Lung (tissue), 12 donors: ENCODE measurements around the gene MKS1. TPM values are rescaled to one million over a fixed set of nuclear protein-coding genes. Genes with fewer than 3 reads are reported as not detected.

Experiments
- ATAC-seq: fragments of 200-7000 bp; cut with Tn5 transposase; one replicate; pipeline ENCODE4 v1.9.1; 2020; ENCODE audit warnings: moderate number of reproducible peaks; ENCODE audit not compliant: insufficient read depth, low FRiP score
- DNase-seq, 3 donors: peaks; one replicate each; pipeline ENCODE4 v3.0.0-alpha.2; 2013 to 2017
- H3K27ac ChIP-seq, 2 donors: one replicate each; pipeline ENCODE4 v1.5.1; 2013; ENCODE audit warnings: mild to moderate bottlenecking in 2 of 2, moderate library complexity in 2 of 2, control low read depth in 1 of 2, inconsistent platforms in 1 of 2, low read depth in 1 of 2, low read length in 1 of 2
- H3K27me3 ChIP-seq, 3 donors: one replicate each; pipeline ENCODE4 v1.5.1; 2013; ENCODE audit warnings: low read length in 2 of 3; ENCODE audit not compliant: control insufficient read depth in 3 of 3, insufficient read depth in 3 of 3
- H3K36me3 ChIP-seq, 4 donors: one replicate each; pipeline ENCODE4 v1.5.1; 2013; ENCODE audit warnings: low read length in 4 of 4, mild to moderate bottlenecking in 1 of 4, moderate library complexity in 1 of 4; ENCODE audit not compliant: control insufficient read depth in 4 of 4, insufficient read depth in 4 of 4
- H3K4me1 ChIP-seq, 5 donors: one replicate each; pipeline ENCODE4 v1.5.1; 2013; ENCODE audit warnings: low read length in 5 of 5, mild to moderate bottlenecking in 2 of 5, moderate library complexity in 1 of 5; ENCODE audit not compliant: control insufficient read depth in 5 of 5, insufficient read depth in 5 of 5
- H3K4me3 ChIP-seq: one replicate; pipeline ENCODE4 v1.5.1; 2013; ENCODE audit warnings: mild to moderate bottlenecking, control low read depth, moderate library complexity
- H3K9ac ChIP-seq, 2 donors: one replicate each; pipeline ENCODE4 v1.5.1; 2013; ENCODE audit warnings: low read length in 2 of 2, control low read depth in 1 of 2; ENCODE audit not compliant: insufficient read depth in 1 of 2
- H3K9me3 ChIP-seq, 4 donors: one replicate each; pipeline ENCODE4 v1.5.1; 2013; ENCODE audit warnings: low read length in 3 of 4, mild to moderate bottlenecking in 1 of 4, moderate library complexity in 1 of 4; ENCODE audit not compliant: control insufficient read depth in 4 of 4, insufficient read depth in 3 of 4
- WGBS, 2 donors: extraction: QIAGEN DNeasy Blood & Tissue Kit; methylation state at CpG; one replicate each; pipeline ENCODE4 v1.1.7; 2013; 5-methylcytosine and 5-hydroxymethylcytosine counted together
- polyA plus RNA-seq, 2 donors: library from polyadenylated mRNA; stranded (reverse); fragments of 200-250 nt; gene quantifications; one replicate each; pipeline ENCODE4 v1.2.1, GENCODE V29; 2013
- total RNA-seq, 2 donors: library from RNA; depleted of rRNA in 1 of 2; stranded (reverse); fragments of >200 nt in 1 of 2; gene quantifications; one replicate each; pipeline ENCODE4 v1.2.1, GENCODE V29; 2014 to 2021
- TF ChIP-seq, protein P1 (sequence below): IDR thresholded peaks from 2 replicates; pipeline ENCODE4 v1.5.1; 2012; ENCODE audit warnings: mild to moderate bottlenecking; ENCODE audit errors: control extremely low read depth, extremely low read depth
- donor health status: control.
- donor health status: control.
- donor health status: Bipolar disorder and iron deficiency.
- donor health status: healthy.
- donor health status: DM: yes; HTN: yes; CAD: no.

MKS1 gene
- total and polyA plus RNA-seq, 4 donors: 8.8 to 25.0 (median 17.5) TPM

DNA sequence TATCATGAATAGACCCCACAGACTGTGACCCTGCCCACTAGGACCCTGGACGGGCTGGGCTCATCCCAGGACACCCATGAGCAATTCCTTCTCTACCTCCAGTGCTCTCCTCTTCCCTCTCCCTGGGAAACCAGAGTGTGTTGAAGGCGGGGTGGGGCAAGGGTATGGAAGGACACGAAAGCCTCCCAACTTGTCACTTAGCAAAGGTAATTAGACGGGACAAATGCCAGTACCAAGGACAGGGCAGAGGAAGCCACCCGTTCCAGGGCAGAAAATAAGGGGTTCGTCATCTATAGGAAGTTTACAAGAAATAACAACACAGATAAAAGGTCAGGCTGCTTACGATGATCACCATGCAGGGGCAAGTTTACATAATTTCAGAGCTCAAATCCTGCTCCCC is 31.4 kb downstream of the MKS1 start:
- DNase-seq (no peak), ATAC-seq (no peak)
- Histone ChIP-seq H3K4me3 (no peak overlapping the region), H3K36me3 (no peaks in the 10 kb centered on the region), H3K9ac (no peak overlapping the region), H3K27me3 (peaks cover 0 to 3% (median 0%) of the 10 kb centered on the region in 3 donors), H3K4me1 (no peaks in the 10 kb centered on the region), H3K9me3 (no peaks in the 10 kb centered on the region), H3K27ac (no peak overlapping the region)
- WGBS, 2 donors: 56 to 57% methylated on average over 7 of the region's 7 CpGs
- TF ChIP-seq, protein P1, sequence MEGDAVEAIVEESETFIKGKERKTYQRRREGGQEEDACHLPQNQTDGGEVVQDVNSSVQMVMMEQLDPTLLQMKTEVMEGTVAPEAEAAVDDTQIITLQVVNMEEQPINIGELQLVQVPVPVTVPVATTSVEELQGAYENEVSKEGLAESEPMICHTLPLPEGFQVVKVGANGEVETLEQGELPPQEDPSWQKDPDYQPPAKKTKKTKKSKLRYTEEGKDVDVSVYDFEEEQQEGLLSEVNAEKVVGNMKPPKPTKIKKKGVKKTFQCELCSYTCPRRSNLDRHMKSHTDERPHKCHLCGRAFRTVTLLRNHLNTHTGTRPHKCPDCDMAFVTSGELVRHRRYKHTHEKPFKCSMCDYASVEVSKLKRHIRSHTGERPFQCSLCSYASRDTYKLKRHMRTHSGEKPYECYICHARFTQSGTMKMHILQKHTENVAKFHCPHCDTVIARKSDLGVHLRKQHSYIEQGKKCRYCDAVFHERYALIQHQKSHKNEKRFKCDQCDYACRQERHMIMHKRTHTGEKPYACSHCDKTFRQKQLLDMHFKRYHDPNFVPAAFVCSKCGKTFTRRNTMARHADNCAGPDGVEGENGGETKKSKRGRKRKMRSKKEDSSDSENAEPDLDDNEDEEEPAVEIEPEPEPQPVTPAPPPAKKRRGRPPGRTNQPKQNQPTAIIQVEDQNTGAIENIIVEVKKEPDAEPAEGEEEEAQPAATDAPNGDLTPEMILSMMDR: no peak

DNA sequence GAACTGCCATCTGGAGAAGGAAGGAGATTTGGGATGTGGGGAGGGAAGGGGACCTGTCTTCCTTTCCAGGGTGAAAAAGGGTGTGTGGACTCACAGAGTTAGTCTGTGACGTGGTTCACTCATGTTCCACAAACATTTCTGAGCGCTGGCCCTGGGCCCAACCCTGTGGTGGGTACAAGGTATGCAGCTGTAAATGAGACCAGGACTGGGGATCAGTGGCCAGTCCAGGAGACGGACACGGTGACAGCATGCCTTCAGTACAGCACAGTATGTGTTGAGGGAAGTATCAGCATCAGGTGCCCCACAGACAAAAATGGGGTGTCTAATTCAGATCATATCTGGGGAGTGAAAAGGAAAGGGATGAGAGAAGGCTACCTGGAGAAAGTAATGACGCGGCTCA is 32.0 kb downstream of the MKS1 start:
- WGBS, 2 donors: 89 to 93% methylated on average over 6 of the region's 6 CpGs
- no peaks in the 10 kb centered on the region for H3K36me3 ChIP-seq

DNA sequence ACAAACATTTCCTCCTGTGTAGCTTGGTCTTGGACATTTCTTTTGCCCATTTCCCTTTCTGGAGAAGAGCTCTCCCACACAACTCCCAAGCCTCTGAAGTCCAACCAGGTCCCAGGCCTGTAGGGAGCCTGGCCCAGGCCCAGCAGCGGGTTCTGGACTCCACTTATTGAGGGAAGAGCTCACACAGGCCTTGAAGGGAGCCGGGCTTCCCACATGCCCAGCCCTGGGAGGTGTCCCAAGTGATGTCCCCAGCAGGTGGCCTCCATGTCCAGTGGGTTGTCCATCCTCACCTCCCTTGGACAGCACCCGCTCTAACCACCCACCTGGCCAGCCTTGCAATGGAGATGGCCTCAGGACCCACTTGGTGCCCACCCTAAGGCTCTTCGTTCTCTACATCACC is 32.5 kb downstream of the MKS1 start:
- Histone ChIP-seq H3K4me3 (no peak overlapping the region), H3K4me1 (no peaks in the 10 kb centered on the region), H3K36me3 (no peaks in the 10 kb centered on the region), H3K9ac (no peak overlapping the region), H3K27ac (no peak overlapping the region), H3K9me3 (no peaks in the 10 kb centered on the region), H3K27me3 (peaks cover 0 to 3% (median 0%) of the 10 kb centered on the region in 3 donors)
- TF ChIP-seq, protein P1: no peak
- ATAC-seq (no peak), DNase-seq (no peak)
- 91 to 97% methylated on average over 4 of the region's 4 CpGs for WGBS, 2 donors

More for the DNA sequence above, 32.0 kb downstream of the MKS1 start:
- TF ChIP-seq, protein P1: no peak
- ATAC-seq (no peak), DNase-seq (no peak)
- H3K4me3 ChIP-seq: no peak overlapping the region
- no peaks in the 10 kb centered on the region for H3K9me3 ChIP-seq
- H3K27ac ChIP-seq: no peak overlapping the region
- H3K27me3 ChIP-seq: peaks cover 0 to 3% (median 0%) of the 10 kb centered on the region in 3 donors
- H3K4me1 ChIP-seq: no peaks in the 10 kb centered on the region
- H3K9ac ChIP-seq: no peak overlapping the region

DNA sequence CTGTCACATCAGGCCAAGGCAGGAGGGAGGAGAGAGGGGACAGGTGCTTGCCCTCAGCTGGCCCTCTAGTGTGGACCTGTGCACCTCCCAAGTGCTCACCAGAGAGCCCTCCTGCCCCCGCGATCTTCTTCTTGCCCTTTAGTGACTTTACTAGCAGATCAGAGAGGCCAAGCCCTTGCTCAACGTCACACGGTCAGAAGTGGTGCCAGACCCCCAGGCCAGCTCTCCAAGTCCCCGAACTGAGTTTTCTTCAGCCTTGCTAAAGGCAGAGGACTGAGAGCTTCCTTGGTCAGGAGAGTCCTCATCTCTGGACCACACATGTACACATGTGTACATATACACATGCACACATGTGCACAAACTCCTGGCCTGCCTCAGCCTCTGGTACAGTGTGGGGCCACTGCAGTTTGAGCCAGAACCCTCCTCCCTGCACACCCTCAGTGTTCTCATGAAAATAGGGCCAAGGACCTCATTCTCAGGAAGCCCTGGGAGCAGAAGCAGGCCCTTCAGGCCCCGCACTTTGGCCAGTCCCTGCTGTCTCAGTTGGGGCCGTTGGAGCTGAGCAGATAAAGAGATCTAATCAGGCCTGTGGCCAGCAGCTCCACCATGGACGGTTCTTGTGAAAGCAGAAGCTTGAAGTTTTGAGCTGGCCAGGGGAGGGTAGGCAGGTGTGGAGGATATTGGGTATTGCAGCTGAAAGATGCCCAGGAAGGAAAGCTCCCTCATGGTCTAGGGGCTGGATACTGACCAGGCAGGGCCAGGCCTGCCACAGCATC is 33.9 kb downstream of the MKS1 start:
- Histone ChIP-seq H3K4me1 (no peaks in the 10 kb centered on the region), H3K9ac (no peak overlapping the region), H3K27ac (no peak overlapping the region), H3K36me3 (no peaks in the 10 kb centered on the region), H3K4me3 (no peak overlapping the region), H3K9me3 (no peaks in the 10 kb centered on the region), H3K27me3 (peaks cover 0 to 3% (median 0%) of the 10 kb centered on the region in 3 donors)
- TF ChIP-seq, protein P1: no peak
- 73 to 74% methylated on average over 8 of the region's 8 CpGs for WGBS, 2 donors
- no peak for ATAC-seq
- no peak for DNase-seq
